Activated naive CD8-positive, alpha-beta T cell treated with anti-CD3 and anti-CD28 coated beads, Interleukin-2, amount 10 ng/mL, durations not matched to agents 7 days and 5 days (primary cell): ENCODE results near the gene ASIC4. TPM values are rescaled to one million over a fixed set of nuclear protein-coding genes. Genes with fewer than 3 reads are reported as not detected.

Experiments
- ATAC-seq: fragments of 150-1000 bp; cut with Tn5 transposase; one replicate; pipeline ENCODE4 v1.10.0; 2021; ENCODE audit warnings: low read depth, moderate library complexity
- POLR2A ChIA-PET: fragments of 350-600 bp; sonication (Branson Sonifier 250); formaldehyde crosslinking; loops from one replicate; lab custom pipeline; 2021; ENCODE audit warnings: antibody characterized with exemption; lab: Charles Lee
- DNase-seq: peaks from one replicate; pipeline ENCODE4 v3.0.0; 2021
- H3K27ac Mint-ChIP-seq: one replicate; pipeline ENCODE4 v1.8.0; 2022; ENCODE audit warnings: mild to moderate bottlenecking, mixed read lengths
- H3K27me3 Mint-ChIP-seq: one replicate; pipeline ENCODE4 v1.8.0; 2022; ENCODE audit warnings: mild to moderate bottlenecking, moderate library complexity, mixed read lengths
- H3K36me3 Mint-ChIP-seq: one replicate; pipeline ENCODE4 v1.8.0; 2021; ENCODE audit warnings: mild to moderate bottlenecking, mixed read lengths
- H3K4me1 Mint-ChIP-seq: one replicate; pipeline ENCODE4 v1.8.0; 2021; ENCODE audit warnings: mixed read lengths
- H3K4me3 Mint-ChIP-seq: one replicate; pipeline ENCODE4 v1.8.0; 2022; ENCODE audit warnings: mild to moderate bottlenecking, moderate library complexity, mixed read lengths
- H3K9me3 Mint-ChIP-seq: one replicate; pipeline ENCODE4 v1.8.0; 2021; ENCODE audit warnings: mixed read lengths
- total RNA-seq, 2 experiments: library from RNA; stranded (reverse); gene quantifications; one replicate each; pipeline ENCODE4 v1.2.3, GENCODE V29; 2021

Gene ASIC4
- total RNA-seq, 2 experiments from 2014 or later, result 0.08 to 0.09 TPM

- POLR2A ChIA-PET, result interaction anchor here (0.8 to 1.0 kb wide), 2 partner anchors 14 to 56 kb away, joined by 3 read pairs; partner anchors contain the start of gene STK11IP
- no peaks in the 10 kb centered on the region for H3K36me3 Mint-ChIP-seq
- ATAC-seq (peak; percentile 51), DNase-seq (peak; percentile 95)
- peaks cover 15% of the 10 kb centered on the region for H3K4me1 Mint-ChIP-seq
- H3K9me3 Mint-ChIP-seq, result no peaks in the 10 kb centered on the region
- no peak overlapping the region for H3K27ac Mint-ChIP-seq
- peak overlapping the region; percentile 91 for H3K4me3 Mint-ChIP-seq
- H3K27me3 Mint-ChIP-seq, result peaks cover 19% of the 10 kb centered on the region
Measured at GRCh38 chr2:219541611-219542180, 27.4 kb downstream of the ASIC4 start.

DNA sequence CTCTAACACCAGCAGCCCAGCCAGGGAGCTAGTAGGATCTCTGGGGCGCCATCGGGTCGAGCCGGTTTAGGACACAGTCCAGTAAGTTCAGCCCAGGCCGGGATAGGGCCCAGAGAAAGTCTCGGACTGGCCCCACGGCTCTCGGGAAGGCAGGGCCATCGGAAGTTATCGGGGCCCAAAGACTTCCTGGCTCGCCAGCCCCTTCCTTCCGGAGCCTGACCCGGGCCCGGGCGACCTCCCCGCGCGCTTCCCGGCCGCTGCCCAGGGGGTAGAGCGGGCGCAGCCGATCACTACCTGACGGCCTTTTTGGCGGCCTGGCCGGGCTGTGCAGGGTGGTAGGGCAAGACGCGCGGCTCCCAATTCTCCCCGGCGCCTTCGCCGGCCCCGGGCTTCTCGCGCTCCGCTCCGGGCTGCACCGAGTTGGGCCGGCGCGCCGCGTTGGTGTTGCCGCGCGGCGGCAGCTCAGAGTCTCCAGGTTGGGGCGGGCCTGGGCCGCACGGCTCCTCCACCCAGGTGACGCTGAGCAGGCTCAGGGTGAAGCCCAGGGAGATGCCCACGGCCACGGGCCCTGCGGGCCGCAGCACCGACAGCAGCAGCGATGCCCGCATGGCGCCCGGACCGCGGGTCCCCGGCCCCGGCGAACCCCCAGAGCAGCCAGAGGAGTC, 28.8 kb downstream of the ASIC4 start:
- H3K27me3 Mint-ChIP-seq, result peaks cover 19% of the 10 kb centered on the region
- H3K36me3 Mint-ChIP-seq, result no peaks in the 10 kb centered on the region
- H3K4me3 Mint-ChIP-seq, result peak overlapping the region; percentile 91
- peaks cover 15% of the 10 kb centered on the region for H3K4me1 Mint-ChIP-seq
- no peaks in the 10 kb centered on the region for H3K9me3 Mint-ChIP-seq
- POLR2A ChIA-PET, result interaction anchor here (1.0 to 2.1 kb wide), 4 partner anchors 10 to 155 kb away, joined by 3 to 7 read pairs (median 5); partner anchors contain the start of genes DNPEP and STK11IP
- peak overlapping the region; percentile 63 for H3K27ac Mint-ChIP-seq
- DNase-seq, result no peak
- peak; percentile 54 for ATAC-seq

DNA sequence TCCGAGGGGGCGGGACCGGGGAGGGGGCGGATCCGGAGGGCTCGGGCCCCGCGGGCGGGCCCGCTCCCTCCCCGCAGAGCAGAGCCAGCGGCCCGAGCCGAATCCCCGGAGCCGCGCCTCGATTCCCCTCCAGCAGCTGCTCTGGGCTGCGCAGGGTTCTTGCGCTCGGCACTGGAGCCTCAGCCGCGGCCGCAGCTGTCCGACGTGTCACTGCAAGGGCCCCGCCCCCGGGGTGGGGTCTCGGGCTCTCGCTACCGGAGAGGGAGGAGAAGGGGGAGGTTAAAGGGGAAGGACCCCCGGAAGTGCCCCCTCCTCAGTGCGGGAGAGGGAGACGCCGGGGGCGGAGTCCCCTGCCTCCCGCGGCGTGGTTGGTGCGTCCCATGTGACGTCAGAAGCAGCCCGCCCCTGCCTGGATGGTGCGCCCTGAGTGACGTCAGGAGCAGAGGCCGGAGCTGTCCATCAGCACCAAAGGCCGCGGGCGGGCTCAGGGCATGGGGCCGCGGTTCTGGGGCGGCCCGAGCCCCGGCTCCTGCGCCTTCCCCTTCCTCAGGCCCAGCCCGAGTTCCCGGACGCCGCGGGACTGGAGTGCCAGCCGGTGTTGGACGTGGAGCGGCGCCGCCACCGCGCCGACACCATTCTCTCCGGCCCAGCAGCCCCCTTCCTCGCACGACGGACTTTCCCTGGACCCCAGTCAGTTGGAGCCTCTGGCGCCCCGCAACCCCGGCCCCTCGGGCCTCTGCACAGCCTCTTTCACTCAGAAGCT, 29.5 kb downstream of the ASIC4 start, which contains the start of the genes CHPF and TMEM198:
TSS of gene CHPF (minus strand) at position 214 of the 763 bp plus-strand sequence. CDS start 271 bp downstream, outside the sequence.
TSS of gene TMEM198 (plus strand) at position 433 of the 763 bp plus-strand sequence. CDS start 700 bp downstream, outside the sequence.
- DNase-seq (peak; percentile 91), ATAC-seq (peak; percentile 73)
- Mint-ChIP-seq H3K27ac (peak within 1 kb of the TSS; percentile 81), H3K9me3 (no peaks in the 10 kb centered on the region), H3K4me3 (peak within 1 kb of the TSS; percentile 91), H3K36me3 (no peaks in the 10 kb centered on the region), H3K4me1 (peaks cover 15% of the 10 kb centered on the region), H3K27me3 (peaks cover 19% of the 10 kb centered on the region)
- POLR2A ChIA-PET, result interaction anchor here (1.0 to 2.1 kb wide), 5 partner anchors 9 to 156 kb away, joined by 3 to 7 read pairs (median 5); partner anchors contain the start of genes DNPEP, GMPPA and STK11IP

DNA sequence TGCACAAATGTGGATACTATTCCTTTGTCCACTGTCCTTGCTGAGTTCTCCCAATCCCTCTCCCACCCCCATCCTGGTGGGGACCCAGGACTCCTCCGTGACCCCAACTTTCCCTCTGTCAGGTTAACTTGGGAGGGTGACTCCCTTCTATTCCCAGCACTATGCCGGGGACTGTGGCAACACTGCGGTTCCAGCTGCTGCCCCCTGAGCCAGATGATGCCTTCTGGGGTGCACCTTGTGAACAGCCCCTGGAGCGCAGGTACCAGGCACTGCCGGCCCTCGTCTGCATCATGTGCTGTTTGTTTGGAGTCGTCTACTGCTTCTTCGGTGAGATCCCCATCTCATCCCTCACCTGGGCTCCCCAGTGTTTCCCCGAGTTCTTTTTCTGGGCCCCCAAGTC, 30.3 kb downstream of the ASIC4 start:
- no peak overlapping the region for H3K27ac Mint-ChIP-seq
- H3K36me3 Mint-ChIP-seq, result no peaks in the 10 kb centered on the region
- H3K9me3 Mint-ChIP-seq, result no peaks in the 10 kb centered on the region
- H3K4me1 Mint-ChIP-seq, result peaks cover 15% of the 10 kb centered on the region
- H3K4me3 Mint-ChIP-seq, result peak overlapping the region; percentile 77
- DNase-seq (no peak), ATAC-seq (no peak)
- POLR2A ChIA-PET, result interaction anchor here (1.2 to 2.1 kb wide), 3 partner anchors 8 to 53 kb away, joined by 3 to 7 read pairs (median 5); partner anchors contain the start of genes GMPPA and STK11IP
- H3K27me3 Mint-ChIP-seq, result peaks cover 19% of the 10 kb centered on the region

DNA sequence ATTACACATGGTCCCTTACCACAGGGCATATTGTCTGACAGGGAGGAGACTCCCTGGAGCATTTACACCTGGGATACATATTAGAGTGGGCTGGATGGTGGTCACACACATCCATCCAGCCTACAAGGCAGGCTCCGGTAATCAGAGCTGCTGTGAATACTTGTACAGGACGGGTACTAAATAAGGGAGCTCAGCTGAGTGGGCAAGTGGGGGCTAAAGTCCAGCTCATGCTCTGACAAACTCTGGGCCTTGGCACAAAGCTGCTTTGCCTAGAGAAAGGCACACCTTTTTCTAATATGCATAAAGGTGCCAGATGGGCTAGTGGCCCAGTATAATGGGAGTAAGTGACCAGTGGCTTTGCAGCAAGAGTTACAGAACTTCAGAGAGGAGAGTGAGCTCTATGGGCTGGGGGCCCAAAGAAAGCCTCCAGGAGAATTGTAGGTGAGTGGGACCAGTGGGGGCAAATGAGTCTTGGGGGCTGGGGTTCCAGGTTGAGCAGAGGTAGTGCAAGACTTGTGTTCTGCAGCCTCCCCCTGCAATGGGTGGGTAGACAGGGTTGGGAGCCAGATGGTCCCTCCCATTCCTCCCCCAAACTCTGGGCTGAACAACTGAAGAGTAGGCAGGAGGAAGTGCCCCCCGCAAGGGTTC, 31.1 kb downstream of the ASIC4 start:
- no peaks in the 10 kb centered on the region for H3K9me3 Mint-ChIP-seq
- no peaks in the 10 kb centered on the region for H3K36me3 Mint-ChIP-seq
- POLR2A ChIA-PET, result no interaction called here
- ATAC-seq, result no peak
- no peak overlapping the region for H3K4me3 Mint-ChIP-seq
- H3K27me3 Mint-ChIP-seq, result peaks cover 22% of the 10 kb centered on the region
- H3K27ac Mint-ChIP-seq, result no peak overlapping the region
- peaks cover 15% of the 10 kb centered on the region for H3K4me1 Mint-ChIP-seq
- no peak for DNase-seq

GRCh38 chr2:219545943-219546352, 31.7 kb downstream of the ASIC4 start:
- POLR2A ChIA-PET, result no interaction called here
- Mint-ChIP-seq H3K4me1 (peaks cover 15% of the 10 kb centered on the region), H3K27ac (no peak overlapping the region), H3K36me3 (no peaks in the 10 kb centered on the region), H3K4me3 (no peak overlapping the region), H3K9me3 (no peaks in the 10 kb centered on the region), H3K27me3 (peaks cover 25% of the 10 kb centered on the region)
- DNase-seq (no peak), ATAC-seq (no peak)

DNA sequence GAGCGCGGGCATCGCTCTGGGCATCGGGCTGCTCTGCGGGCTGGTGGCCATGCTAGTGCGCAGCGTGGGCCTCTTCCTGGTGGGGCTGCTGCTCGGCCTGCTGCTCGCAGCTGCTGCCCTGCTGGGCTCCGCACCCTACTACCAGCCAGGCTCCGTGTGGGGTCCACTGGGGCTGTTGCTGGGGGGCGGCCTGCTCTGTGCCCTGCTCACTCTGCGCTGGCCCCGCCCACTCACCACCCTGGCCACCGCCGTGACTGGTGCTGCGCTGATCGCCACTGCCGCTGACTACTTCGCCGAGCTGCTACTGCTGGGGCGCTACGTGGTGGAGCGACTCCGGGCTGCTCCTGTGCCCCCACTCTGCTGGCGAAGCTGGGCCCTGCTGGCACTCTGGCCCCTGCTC, 33.3 kb downstream of the ASIC4 start:
- POLR2A ChIA-PET, result no interaction called here
- no peak for ATAC-seq
- Mint-ChIP-seq H3K9me3 (no peaks in the 10 kb centered on the region), H3K27me3 (peaks cover 36% of the 10 kb centered on the region), H3K36me3 (no peaks in the 10 kb centered on the region), H3K4me3 (no peak overlapping the region), H3K27ac (no peak overlapping the region), H3K4me1 (peaks cover 12% of the 10 kb centered on the region)
- DNase-seq, result no peak

DNA sequence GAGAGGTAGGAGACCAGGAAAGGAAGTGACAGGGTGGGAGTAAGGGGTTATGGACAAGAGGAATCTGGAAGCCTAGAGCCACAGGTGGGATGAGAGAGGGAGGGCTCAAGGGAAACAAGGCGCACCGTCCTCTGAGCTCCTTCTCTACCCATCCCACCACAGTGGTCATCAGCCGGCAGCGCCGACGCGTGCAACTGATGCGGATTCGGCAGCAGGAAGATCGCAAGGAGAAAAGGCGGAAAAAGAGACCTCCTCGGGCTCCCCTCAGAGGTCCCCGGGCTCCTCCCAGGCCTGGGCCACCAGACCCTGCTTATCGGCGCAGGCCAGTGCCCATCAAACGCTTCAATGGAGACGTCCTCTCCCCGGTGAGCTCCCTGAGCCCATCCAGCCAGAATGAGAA, 34.7 kb downstream of the ASIC4 start:
- Mint-ChIP-seq H3K27me3 (peaks cover 44% of the 10 kb centered on the region), H3K9me3 (no peaks in the 10 kb centered on the region), H3K4me1 (peaks cover 10% of the 10 kb centered on the region), H3K27ac (no peak overlapping the region), H3K4me3 (no peak overlapping the region), H3K36me3 (no peaks in the 10 kb centered on the region)
- DNase-seq (no peak), ATAC-seq (no peak)
- POLR2A ChIA-PET, result no interaction called here

DNA sequence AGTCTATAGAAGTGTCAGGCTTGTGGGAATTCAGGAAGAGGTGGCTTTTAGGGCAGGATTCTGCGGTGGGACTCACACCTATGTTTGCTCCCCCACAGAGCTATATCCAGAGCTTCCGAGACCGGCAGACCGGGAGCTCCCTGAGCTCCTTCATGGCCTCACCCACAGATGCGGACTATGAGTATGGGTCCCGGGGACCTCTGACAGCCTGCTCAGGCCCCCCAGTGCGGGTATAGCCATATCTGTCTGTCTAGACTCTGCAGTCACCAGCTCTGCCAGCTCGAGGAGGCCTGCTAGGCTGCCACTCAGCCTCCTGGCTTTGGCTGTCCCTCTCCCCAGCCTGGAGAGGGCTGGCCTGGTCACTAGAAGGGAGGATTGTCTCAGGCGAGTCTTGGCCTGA, 35.3 kb downstream of the ASIC4 start:
- H3K4me1 Mint-ChIP-seq, result peaks cover 6% of the 10 kb centered on the region
- peaks cover 43% of the 10 kb centered on the region for H3K27me3 Mint-ChIP-seq
- H3K9me3 Mint-ChIP-seq, result no peaks in the 10 kb centered on the region
- no peak for DNase-seq
- no peak overlapping the region for H3K27ac Mint-ChIP-seq
- H3K36me3 Mint-ChIP-seq, result no peaks in the 10 kb centered on the region
- no peak for ATAC-seq
- POLR2A ChIA-PET, result no interaction called here
- H3K4me3 Mint-ChIP-seq, result no peak overlapping the region

GRCh38 chr2:219551441-219552381, 37.4 kb downstream of the ASIC4 start:
- H3K27me3 Mint-ChIP-seq, result peaks cover 34% of the 10 kb centered on the region
- H3K36me3 Mint-ChIP-seq, result no peaks in the 10 kb centered on the region
- H3K4me1 Mint-ChIP-seq, result peaks cover 3% of the 10 kb centered on the region
- POLR2A ChIA-PET, result interaction anchor here (1.2 to 1.5 kb wide), 2 partner anchors 8 to 46 kb away, joined by 5 to 7 read pairs; partner anchors contain the start of genes CHPF, STK11IP and TMEM198
- H3K27ac Mint-ChIP-seq, result peak overlapping the region; percentile 22
- no peaks in the 10 kb centered on the region for H3K9me3 Mint-ChIP-seq
- ATAC-seq (peak; percentile 48), DNase-seq (no peak)
- peak overlapping the region; percentile 76 for H3K4me3 Mint-ChIP-seq

DNA sequence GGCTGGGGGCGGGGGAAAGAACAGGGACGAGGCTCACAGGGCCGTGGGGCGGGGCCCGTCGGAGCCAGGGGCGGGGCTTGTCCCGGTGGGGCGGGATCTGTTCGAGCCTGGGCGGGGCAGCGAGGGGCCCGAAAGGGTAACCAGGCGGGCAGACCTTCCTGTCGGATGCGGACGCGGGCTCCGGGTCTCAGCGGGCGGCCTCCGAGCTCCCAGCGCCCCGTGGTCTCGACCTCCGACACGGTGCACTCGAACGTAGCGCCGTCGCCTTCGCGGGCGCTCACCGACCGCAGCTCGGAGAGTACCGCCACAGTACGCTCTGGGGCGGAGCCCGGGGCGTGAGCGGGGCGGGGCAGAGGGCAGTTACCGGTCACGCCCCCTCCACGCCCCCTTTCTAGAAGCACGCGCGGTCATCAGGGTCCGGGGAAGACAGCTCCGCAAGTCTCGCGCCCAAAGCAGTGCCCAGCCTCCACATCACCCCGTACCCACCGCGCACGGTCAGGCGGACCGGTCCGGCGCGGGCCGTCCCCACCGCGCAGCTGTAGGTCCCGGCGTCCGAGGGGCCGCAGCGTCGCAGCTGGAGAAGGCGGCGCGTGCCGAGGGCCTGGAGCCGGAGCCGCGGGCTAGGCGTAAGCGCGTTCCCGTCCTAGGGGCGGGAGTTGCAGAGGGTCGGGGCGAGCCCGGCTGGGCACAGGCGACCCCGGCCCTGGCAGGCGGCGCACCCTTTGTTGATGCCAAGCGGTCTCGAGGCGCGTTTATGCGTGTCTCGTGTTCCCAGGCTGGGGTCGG, 38.3 kb downstream of the ASIC4 start:
- DNase-seq (peak; percentile 90), ATAC-seq (peak; percentile 81)
- POLR2A ChIA-PET, result interaction anchor here (1.2 to 1.5 kb wide), 2 partner anchors 9 to 45 kb away, joined by 5 to 7 read pairs; partner anchors contain the start of genes CHPF, STK11IP and TMEM198
- no peaks in the 10 kb centered on the region for H3K9me3 Mint-ChIP-seq
- H3K4me1 Mint-ChIP-seq, result peaks cover 3% of the 10 kb centered on the region
- peaks cover 34% of the 10 kb centered on the region for H3K27me3 Mint-ChIP-seq
- no peak overlapping the region for H3K27ac Mint-ChIP-seq
- peak overlapping the region; percentile 76 for H3K4me3 Mint-ChIP-seq
- H3K36me3 Mint-ChIP-seq, result no peaks in the 10 kb centered on the region
